Measurements from ENCODE around the gene WFDC5.
"Not testable (repeated sequence)": the region's sequence is repeated elsewhere in the genome, so short reads cannot be mapped to it uniquely, and the experiment has no call there.

Gene WFDC5

GRCh38 chr20:45114465-45115385 is at the start of gene WFDC5:
WFDC5 (minus strand) TSS chr20:45115174; CDS start chr20:45115083, 91 bp downstream.
- DNase-seq (ENCODE audit: low read depth, low spot score), result no peak

DNA sequence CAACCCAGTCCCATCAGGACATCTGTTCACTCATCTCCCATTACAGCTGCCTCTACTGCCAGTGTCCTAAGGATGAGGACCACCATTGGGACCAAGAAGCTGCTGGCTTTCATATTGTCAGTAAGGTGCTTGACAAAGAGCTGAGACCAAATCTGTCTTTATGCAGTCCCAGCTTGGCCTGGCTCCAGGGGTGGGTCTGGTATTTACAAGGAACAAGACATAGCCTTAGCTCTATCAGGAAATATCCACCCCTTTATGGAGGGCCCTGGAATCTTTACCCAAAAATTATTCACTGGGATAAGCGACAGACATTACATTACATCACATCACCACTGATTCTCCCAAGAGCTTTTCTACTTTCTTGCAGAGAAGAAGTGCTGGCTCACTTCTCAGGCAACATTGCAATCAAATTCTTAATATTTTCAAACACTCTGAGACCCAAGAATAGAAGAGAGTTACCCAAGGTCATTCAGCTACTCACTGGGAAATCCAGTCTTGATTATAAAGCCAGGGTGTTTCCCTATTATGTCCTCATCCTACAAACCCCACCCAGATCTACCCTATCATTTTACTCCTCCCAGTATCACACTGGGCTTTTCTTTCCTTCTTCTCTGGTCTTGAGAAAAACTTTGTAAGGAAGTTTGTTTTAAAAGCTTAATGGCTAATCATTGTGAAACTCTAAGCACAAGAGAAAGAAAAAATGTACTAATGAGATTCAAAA is 48.3 kb upstream of the WFDC5 start:
- DNase-seq (ENCODE audit: low read depth, low spot score), result no peak

DNA sequence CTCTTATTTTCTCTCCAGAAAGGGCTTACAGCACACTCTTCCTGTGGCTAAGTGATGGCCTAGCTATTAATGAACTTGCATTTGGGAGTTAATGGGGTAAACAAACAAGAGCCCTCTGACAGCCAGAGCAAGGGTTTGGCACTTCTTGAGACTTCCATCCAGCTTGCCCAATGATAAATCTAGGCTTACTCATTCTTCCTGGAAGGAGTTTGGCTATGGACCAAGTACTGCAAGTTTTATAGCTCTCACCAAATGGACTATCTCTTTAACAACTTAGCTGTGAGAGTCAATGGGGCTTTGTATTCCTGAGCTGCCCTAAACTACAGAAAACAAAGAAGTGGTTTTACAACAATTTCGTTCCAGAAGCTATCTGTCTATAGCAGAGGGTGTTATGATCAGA is 43.0 kb upstream of the WFDC5 start:
- no peak for DNase-seq (ENCODE audit: low read depth, low spot score)

- no peak for DNase-seq (ENCODE audit: low read depth, low spot score)
Measured at GRCh38 chr20:45156713-45157112, 41.7 kb upstream of the WFDC5 start.

DNA sequence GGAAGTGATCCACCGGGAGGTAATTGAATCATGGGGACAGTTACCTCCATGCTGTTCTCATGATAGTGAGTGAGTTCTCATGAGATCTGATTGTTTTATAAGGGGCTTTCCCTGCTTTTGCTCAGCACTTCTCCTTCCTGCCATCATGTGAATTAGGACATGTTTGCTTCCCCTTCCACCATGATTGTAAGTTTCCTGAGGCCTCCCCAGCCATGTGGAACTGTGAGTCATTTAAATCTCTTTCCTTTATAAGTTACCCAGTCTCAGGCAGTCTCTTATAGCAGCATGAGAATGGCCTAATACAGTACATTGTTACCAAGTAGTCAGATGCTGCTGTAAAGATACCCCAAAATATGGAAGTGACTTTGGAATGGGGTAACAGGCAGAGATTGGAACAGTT is 39.8 kb upstream of the WFDC5 start:
- not testable (repeated sequence) for DNase-seq (ENCODE audit: low read depth, low spot score)

DNA sequence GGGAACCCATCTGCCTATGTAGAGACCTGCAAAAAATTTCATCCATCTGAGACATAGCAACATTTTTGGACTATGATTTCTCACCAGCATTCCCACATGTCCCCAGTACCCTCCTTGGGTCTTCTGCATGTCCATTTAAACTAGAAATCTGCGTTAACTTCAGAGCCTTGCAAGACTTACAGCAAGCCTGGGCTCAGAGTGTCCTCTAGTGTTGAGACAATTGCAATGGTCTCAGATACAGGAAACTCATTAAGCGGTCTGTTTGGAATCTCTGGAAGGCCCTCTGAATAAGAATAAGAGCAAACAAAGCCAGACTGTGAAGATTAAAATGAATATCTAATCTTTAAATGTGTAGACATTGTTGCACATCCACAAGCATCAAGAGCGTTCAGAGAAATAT is 39.2 kb upstream of the WFDC5 start:
- DNase-seq (ENCODE audit: low read depth, low spot score), result no peak

DNA sequence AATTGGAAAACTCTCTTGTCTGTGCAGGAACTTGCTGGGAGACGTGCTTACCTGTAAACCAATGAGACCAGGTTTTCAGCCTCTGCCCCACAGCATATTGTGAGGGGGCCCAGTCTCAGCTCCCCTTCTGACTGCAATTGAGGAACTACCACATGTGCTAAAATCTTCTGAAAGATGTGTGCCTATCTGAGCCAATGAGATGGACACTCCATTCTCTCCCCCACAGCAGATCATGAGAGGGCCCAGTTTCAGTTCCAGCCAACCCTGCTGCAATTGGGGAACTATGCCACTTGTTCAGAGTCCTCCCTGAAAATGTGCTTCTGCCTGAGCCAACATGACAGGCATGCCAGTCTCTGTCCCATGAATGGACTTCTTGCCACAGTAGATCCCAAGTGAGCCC is 38.8 kb upstream of the WFDC5 start:
- no peak for DNase-seq (ENCODE audit: low read depth, low spot score)

- no peak for DNase-seq (ENCODE audit: low read depth, low spot score)
Measured at GRCh38 chr20:45153147-45153546, 38.2 kb upstream of the WFDC5 start.

DNA sequence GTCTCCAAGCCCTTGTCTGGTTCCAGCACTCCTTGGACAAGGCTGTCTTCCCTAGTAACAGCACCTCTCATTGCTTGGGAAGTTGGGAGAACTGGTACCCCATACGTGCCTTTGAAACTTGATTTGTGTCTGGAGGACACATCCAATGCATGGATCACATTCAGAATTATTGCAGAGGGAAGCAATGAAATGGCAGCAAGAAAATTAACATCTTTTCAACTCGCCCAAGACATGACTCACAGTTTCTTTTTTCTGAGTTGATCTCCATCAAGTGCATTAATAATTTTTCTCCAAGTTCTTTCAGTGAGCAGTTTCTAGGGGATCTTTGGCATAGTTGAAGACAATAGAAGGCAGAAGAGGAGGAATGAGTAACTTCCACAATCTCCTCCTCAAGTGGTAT is 37.4 kb upstream of the WFDC5 start:
- DNase-seq (ENCODE audit: low read depth, low spot score), result no peak

GRCh38 chr20:45149062-45149461 is 34.1 kb upstream of the WFDC5 start:
- DNase-seq (ENCODE audit: low read depth, low spot score), result no peak

DNA sequence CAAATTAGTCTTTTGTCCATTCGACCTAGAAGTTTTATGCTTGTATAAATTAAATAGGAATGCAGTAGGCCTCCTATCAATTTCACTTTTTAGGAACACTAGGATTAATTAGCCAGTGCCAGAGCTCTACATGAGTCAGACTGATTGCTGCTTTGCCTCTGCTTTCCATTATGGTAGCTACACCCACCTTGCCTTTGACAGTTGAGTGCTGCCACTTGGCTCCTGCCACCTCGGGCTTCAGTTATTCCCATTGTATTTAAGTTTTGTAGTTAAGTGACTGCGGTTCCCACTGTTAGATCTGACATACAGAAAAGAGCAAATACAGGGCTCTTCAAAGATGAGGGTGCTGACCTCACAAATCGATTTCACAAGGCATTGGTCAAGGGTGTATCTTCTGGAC is 25.9 kb upstream of the WFDC5 start:
- DNase-seq (ENCODE audit: low read depth, low spot score), result no peak

DNA sequence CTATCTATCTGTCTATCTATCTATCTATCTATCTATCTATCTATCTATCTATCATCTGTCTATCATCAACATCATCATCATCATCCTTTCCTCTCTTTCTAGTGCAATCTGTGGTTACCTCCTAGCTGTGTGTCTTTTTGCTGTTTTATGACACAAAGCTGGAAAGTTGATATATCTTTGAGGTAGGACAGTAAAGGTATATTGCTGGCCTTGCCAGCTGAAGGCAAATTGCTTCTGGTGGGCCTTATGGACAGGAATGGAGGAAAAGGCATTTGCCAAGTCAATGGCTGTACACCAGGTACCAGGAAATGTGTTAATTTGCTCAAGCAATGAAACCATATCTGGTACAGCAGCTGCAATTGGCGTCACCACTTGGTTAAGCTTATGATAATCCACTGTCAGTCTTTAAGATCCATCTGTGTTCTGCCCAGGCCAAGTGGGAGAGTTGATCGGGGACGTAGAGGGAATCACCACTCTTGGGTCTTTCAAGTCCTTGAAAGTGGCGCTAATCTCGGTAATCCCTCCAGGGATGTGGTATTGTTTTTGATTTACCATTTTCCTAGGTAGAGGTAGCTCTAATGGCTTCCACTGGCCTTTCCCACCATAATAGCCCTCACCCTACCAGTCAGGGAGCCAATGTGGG is 24.9 kb upstream of the WFDC5 start:
- DNase-seq (ENCODE audit: low read depth, low spot score), result not testable (repeated sequence)

DNA sequence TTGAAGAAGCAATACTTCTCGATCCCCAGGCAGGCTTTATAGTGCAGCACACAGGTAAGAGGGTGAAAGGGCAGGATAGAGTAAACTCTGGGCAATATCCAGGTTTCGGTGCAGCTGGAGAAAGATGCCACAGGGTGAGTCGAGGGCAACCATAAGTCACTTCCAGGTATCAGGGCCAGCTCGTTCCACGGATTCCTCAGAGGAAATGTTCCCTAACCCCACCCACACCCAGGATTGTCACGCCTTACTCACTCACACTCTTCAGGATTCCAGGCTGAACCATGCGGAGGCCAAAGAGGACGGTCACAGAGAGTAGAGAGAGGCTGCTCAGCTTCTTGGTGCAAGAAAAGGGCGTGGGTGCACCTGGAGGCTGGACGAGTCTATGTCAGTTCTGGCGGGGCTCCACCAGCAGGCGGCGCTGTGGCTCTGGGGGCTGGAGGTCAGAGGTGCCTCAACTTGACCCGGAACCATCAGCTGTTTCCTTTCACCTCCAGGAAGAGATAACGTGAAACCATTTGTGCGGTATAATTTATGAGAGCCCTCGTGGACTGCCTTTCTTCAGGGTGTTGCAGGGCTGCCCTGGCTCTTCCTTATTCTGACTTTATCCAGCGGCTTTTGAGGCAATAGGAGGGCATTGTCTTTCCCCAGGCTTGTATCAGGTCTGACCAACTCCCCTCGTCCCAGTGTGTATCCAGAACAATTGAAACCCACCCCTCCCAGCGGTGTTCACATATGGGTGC is 23.8 kb upstream of the WFDC5 start:
- DNase-seq (ENCODE audit: low read depth, low spot score), result peak; percentile 9

- no peak for DNase-seq (ENCODE audit: low read depth, low spot score)
Measured at GRCh38 chr20:45136911-45137310, 21.9 kb upstream of the WFDC5 start.

DNA sequence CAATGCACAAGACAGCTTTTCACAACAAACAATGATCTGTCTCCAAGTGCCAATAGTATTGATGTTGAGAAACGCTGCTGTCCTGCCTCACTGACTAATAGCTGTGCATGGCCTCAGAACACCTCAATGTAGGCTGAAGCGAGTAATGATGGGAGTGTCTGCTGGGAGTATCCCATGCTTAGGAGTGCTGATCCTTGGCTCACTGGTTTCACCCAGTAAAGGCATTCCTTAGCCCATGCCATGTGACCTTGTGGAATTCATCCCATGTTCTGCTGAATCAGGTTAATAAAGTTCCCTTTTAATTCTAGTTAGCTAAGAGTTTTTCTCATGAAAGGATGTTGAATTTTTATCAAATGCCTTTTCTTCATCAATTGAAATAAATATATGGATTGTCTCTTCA is 13.1 kb upstream of the WFDC5 start:
- no peak for DNase-seq (ENCODE audit: low read depth, low spot score)

DNA sequence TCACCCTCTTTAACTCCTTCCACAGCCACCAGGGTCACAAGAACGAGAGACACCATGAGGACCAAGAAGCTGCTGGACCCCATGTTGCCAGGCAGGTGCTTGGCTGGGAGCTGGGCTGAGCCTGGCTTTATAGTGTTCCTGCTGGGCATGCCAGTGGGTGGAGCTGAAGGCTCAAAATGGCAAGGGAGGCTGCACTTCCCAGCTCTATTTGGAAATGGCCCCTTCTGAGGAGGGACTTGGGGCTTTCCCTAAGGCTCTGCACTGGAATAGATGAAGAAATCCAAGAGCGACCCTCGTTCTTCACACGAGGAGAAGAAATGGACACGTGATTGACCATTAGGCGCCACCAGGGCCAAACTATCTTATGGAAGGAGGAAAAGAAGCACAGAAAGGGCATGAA is 9.4 kb upstream of the WFDC5 start, which contains the start of gene WFDC12:
Gene WFDC12 (minus strand): TSS at position 101 of the 400 bp plus-strand sequence. CDS start 18 bp downstream, at position 83.
- DNase-seq (ENCODE audit: low read depth, low spot score), result no peak

DNA sequence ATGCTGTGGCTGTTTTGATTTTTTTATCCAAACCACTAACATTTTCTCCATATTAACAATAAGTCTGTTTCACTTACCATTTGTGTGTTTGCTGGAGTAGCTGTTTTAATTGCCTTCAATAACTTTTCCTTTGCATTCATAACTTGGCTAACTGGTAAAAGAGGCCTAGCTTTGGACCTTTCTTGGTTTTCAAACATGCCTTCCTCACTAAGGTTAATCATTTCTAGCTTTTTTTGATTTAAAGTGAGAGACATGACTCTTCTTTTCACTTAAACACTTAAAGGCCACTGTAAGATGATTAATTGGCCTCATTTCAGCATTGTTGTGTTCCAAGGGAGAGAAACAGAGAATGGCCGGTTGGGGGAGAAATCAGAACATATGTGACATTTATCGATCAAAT is 6.4 kb upstream of the WFDC5 start:
- no peak for DNase-seq (ENCODE audit: low read depth, low spot score)

DNA sequence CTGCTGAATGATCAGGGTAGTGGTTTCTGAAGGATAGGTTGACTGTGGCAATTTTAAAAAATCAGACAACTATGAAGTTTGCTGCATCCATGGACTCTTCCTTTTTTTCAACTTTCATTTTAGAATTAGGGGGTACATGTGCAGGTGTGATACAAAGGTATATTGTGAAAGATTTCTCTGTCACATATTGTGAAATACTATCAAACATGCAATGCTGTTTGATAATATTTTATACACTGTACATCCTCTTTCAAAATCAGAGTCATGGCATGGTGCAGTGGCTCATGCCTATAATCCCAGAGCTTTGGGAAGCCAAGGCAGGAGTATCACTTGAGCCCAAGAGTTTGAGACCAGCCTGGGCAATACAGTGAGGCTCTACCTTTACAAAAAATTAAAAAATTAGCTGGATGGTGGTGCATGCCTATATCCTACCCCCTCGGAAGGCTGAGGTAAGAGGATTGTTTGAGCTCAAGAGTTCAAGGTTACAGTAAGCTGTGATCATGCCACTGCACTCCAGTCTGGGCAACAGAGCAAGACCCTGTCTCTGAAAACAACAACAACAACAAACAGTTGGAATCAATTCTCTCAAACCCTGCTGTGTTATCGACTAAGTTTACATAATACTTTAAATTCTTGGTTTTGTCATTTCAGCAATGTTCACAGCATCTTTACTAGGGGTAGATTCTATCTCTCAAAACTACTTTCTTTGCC is 4.7 kb upstream of the WFDC5 start:
- DNase-seq (ENCODE audit: low read depth, low spot score), result no peak

DNA sequence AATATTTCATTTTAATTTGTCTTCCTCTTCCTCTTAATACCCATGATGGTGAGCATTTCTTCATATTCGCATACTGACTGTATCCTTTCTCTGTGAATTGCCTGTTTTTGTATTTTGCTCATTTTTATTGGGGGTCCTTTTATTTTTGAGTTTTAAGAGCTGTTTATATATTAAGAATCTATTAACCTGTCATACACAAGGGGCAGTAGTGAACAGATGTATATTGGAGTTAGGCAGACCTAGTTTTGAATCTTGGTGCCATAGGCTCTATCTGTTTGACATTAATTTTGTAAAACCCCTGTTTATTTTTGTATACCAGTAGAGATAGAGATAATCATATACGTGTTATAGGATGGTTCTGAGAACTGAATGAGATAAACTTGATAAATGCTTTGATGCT is 3.1 kb upstream of the WFDC5 start:
- DNase-seq (ENCODE audit: low read depth, low spot score), result no peak

- no peak for DNase-seq (ENCODE audit: low read depth, low spot score)
Measured at GRCh38 chr20:45117581-45117980, 2.6 kb upstream of the WFDC5 start.

DNA sequence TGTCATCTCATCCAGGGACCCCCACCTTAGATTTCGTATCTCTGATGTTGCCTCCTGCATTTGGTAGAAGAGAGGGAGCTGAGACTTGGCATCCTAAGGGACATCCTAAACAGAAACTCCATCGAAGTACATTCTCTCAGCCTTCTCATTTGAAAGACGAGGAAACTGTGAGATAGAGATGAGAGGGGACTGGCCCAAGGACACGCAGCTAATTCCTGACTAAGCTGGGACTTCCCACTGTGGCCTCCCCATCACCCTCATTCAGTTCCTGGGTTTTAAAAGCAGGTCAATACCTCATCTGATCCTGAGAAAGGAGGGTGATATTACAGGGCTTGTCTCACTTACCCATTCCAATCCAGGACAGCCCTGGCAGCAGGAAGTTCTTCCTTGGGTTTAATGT is 855 bp upstream of the WFDC5 start:
- no peak for DNase-seq (ENCODE audit: low read depth, low spot score)
